K562 (cell line): ENCODE measurements around the gene CPED1. TPM values are rescaled to one million over a fixed set of nuclear protein-coding genes. Genes with fewer than 3 reads are reported as not detected.

ENCODE experiments used
- ATAC-seq: fragments of 200-7000 bp; cut with Tn5 transposase; 3 replicates; pipeline ENCODE4 v1.9.1; 2020; ENCODE audit warnings: moderate library complexity
- BruUV-seq: library from RNA; stranded (reverse); fragments of 400-500 nt; replicated peaks from 2 replicates; lab custom pipeline; 2021; lab: Mats Ljungman, UMichigan
- CTCF ChIA-PET: fragments of 300-600 bp; formaldehyde crosslinking; extraction: SDS; loops from one replicate; lab custom pipeline; 2021; ENCODE audit warnings: low intra/inter-chr PET ratio; lab: Yijun Ruan, JAX
- POLR2A ChIA-PET: fragments of 300-600, 350-650 bp; sonication (Branson Sonifier 250); formaldehyde crosslinking; extraction: SDS; loops from one replicate; lab custom pipeline; 2021; ENCODE audit warnings: antibody characterized with exemption, inconsistent platforms; lab: Yijun Ruan, JAX
- DNase-seq, 4 experiments: peaks; one replicate each; pipeline versions ENCODE4 v3.0.0 to v3.0.0-alpha.2; 2011 to 2018; ENCODE audit warnings: low spot score in 3 of 4, mixed read lengths in 3 of 4; ENCODE audit errors: extremely low read depth in 1 of 4
- FAIRE-seq: peaks from 2 replicates; lab custom pipeline; 2011; peaks lifted over from hg19 to GRCh38; lab: Jason Lieb, UNC
- H2AFZ ChIP-seq: 2 replicates; pipeline ENCODE4 v1.6.0; 2011; ENCODE audit warnings: low read depth, low read length, control low read depth, inconsistent platforms
- H3K27ac ChIP-seq: fragments of 200-600 bp; 3 replicates; pipeline ENCODE4 v1.8.0; 2011; ENCODE audit warnings: low read depth, mild to moderate bottlenecking, control low read depth, inconsistent platforms, low read length, moderate library complexity, mixed read lengths; ENCODE audit errors: extremely low read depth
- H3K27me3 ChIP-seq, 2 experiments: fragments of 300-600 bp in 1 of 2; 2 replicates in 1 of 2; 3 replicates in 1 of 2; pipeline versions ENCODE4 v1.6.0 to v1.8.0; 2011; ENCODE audit warnings: inconsistent platforms in 2 of 2, low read length in 2 of 2, mild to moderate bottlenecking in 1 of 2, mixed read lengths in 1 of 2, moderate library complexity in 1 of 2; ENCODE audit not compliant: control insufficient read depth in 2 of 2, insufficient read depth in 2 of 2
- H3K36me3 ChIP-seq: fragments of 300-600 bp; 3 replicates; pipeline ENCODE4 v1.8.0; 2011; ENCODE audit warnings: mild to moderate bottlenecking, low read length, inconsistent platforms; ENCODE audit not compliant: control insufficient read depth, insufficient read depth
- H3K4me1 ChIP-seq, 2 experiments: fragments of 200-600 bp in 1 of 2; replicated peaks in 1 of 2; 2 replicates in 1 of 2; 3 replicates in 1 of 2; pipeline versions ENCODE4 v1.5.1 to v1.8.0; 2011; ENCODE audit warnings: inconsistent platforms in 2 of 2, low read length in 2 of 2, mild to moderate bottlenecking in 1 of 2, mixed read lengths in 1 of 2, moderate library complexity in 1 of 2; ENCODE audit not compliant: control insufficient read depth in 2 of 2, insufficient read depth in 2 of 2
- H3K4me2 ChIP-seq: 2 replicates; pipeline ENCODE4 v1.6.1; 2011; ENCODE audit warnings: low read length, control low read depth, inconsistent platforms, mixed read lengths; ENCODE audit not compliant: insufficient read depth
- H3K4me3 ChIP-seq: fragments of 200-600 bp; sonication (generic), shearing (Covaris generic); 2 replicates; pipeline ENCODE4 v1.5.1; 2016; ENCODE audit warnings: control low read depth, inconsistent platforms
- H3K79me2 ChIP-seq: fragments of 200-600 bp; 3 replicates; pipeline ENCODE4 v1.8.0; 2011; ENCODE audit warnings: low read length, inconsistent platforms; ENCODE audit not compliant: control insufficient read depth, insufficient read depth
- H3K9ac ChIP-seq, 2 experiments: 2 replicates each; pipeline versions ENCODE4 v1.6.0 to v1.6.1; 2011; ENCODE audit warnings: low read depth in 2 of 2, low read length in 2 of 2, control low read depth in 1 of 2, inconsistent platforms in 1 of 2, mild to moderate bottlenecking in 1 of 2, mixed read lengths in 1 of 2; ENCODE audit not compliant: insufficient read depth in 1 of 2
- H3K9me1 ChIP-seq: one replicate; pipeline ENCODE4 v1.6.0; 2011; ENCODE audit warnings: inconsistent platforms, mild to moderate bottlenecking, low read length, moderate library complexity; ENCODE audit not compliant: control insufficient read depth, insufficient read depth
- H3K9me3 ChIP-seq: replicated peaks from 2 replicates; pipeline ENCODE4 v1.5.1; 2011; ENCODE audit warnings: low read depth, low read length, inconsistent platforms; ENCODE audit not compliant: control insufficient read depth, insufficient read depth
- H4K20me1 ChIP-seq: replicated peaks from 2 replicates; pipeline ENCODE4 v1.6.1; 2011; ENCODE audit warnings: low read length, inconsistent platforms, mixed read lengths; ENCODE audit not compliant: control insufficient read depth, insufficient read depth
- ATF3 ChIP-seq, 2 experiments: fragments of 450-650 bp in 1 of 2; sonication (generic) in 1 of 2; formaldehyde crosslinking in 1 of 2; IDR thresholded peaks in 1 of 2; conservative IDR thresholded peaks in 1 of 2; 2 replicates each; pipeline versions ENCODE4 v1.6.1 to v1.8.1; 2016 to 2023; ENCODE audit warnings: mild to moderate bottlenecking in 2 of 2, moderate library complexity in 2 of 2, inconsistent platforms in 1 of 2, missing genetic modification reagents in 1 of 2
- BRD4 ChIP-seq: fragments of 200-600 bp; sonication (generic); IDR thresholded peaks from 2 replicates; pipeline ENCODE4 v1.6.1; 2017; ENCODE audit warnings: inconsistent platforms
- BRD9 ChIP-seq: fragments of 450-650 bp; IDR thresholded peaks from 2 replicates; pipeline ENCODE4 v1.6.1; 2018; ENCODE audit warnings: low read depth; ENCODE audit not compliant: partially characterized antibody
- CEBPG ChIP-seq, 3 experiments: fragments of 200-800 bp in 1 of 3; sonication (Bioruptor generic) in 1 of 3; sonication (generic) in 1 of 3; formaldehyde crosslinking in 1 of 3; IDR thresholded peaks in 2 of 3; conservative IDR thresholded peaks in 1 of 3; 2 replicates each; pipeline versions ENCODE4 v1.6.1 to v1.8.0; 2016 to 2022; ENCODE audit warnings: missing compliant biosample characterization in 2 of 3, missing genetic modification characterization in 2 of 3, mild to moderate bottlenecking in 1 of 3, missing genetic modification reagents in 1 of 3
- DLX4 ChIP-seq: fragments of 250-450 bp; sonication (Bioruptor Pico); IDR thresholded peaks from 2 replicates; pipeline ENCODE4 v1.6.1; 2021; ENCODE audit warnings: mild to moderate bottlenecking
- FOS ChIP-seq: IDR thresholded peaks from 3 replicates; pipeline ENCODE4 v1.6.1; 2011; ENCODE audit not compliant: insufficient read length; ENCODE audit errors: extremely low read depth
- HEY1 ChIP-seq: fragments of 250-450 bp; sonication (Bioruptor Pico); IDR thresholded peaks from 2 replicates; pipeline ENCODE4 v1.5.0; 2020; ENCODE audit warnings: mild to moderate bottlenecking, moderate library complexity, borderline replicate concordance
- ILK ChIP-seq: fragments of 450-650 bp; IDR thresholded peaks from 2 replicates; pipeline ENCODE4 v1.6.1; 2016; ENCODE audit warnings: missing genetic modification characterization, low read depth, mild to moderate bottlenecking, missing compliant biosample characterization, moderate library complexity, borderline replicate concordance
- JUN ChIP-seq, 2 experiments: sonication (generic) in 1 of 2; formaldehyde crosslinking in 1 of 2; IDR thresholded peaks; 2 replicates each; pipeline versions ENCODE4 v1.6.1 to v1.8.0; 2012 to 2022; ENCODE audit warnings: borderline replicate concordance in 2 of 2, mild to moderate bottlenecking in 2 of 2, improper control_type of control experiment in 1 of 2, low read depth in 1 of 2, low read length in 1 of 2, missing genetic modification reagents in 1 of 2
- KLF16 ChIP-seq: IDR thresholded peaks from 2 replicates; pipeline ENCODE4 v1.6.1; 2016; ENCODE audit warnings: antibody characterized with exemption
- MITF ChIP-seq: IDR thresholded peaks from 2 replicates; pipeline ENCODE4 v1.6.1; 2014; ENCODE audit warnings: antibody characterized with exemption
- RNF219 ChIP-seq: fragments of 250-450 bp; sonication (Bioruptor Pico); IDR thresholded peaks from 2 replicates; pipeline ENCODE4 v1.5.0; 2022; ENCODE audit warnings: mild to moderate bottlenecking
- SRSF7 ChIP-seq: fragments of 200-400 bp; formaldehyde crosslinking; optimal IDR thresholded peaks from 2 replicates; pipeline ENCODE3; 2017; ENCODE audit warnings: mild to moderate bottlenecking, low read depth, low read length
- TGIF2 ChIP-seq: sonication (generic); formaldehyde crosslinking; IDR thresholded peaks from 2 replicates; pipeline ENCODE4 v1.8.1; 2022; ENCODE audit warnings: mild to moderate bottlenecking, missing genetic modification reagents, moderate library complexity
- ZC3H11A ChIP-seq: IDR thresholded peaks from 2 replicates; pipeline ENCODE4 v1.6.1; 2012; ENCODE audit warnings: low read depth, low read length, improper control_type of control experiment
- ZNF79 ChIP-seq: fragments of 250-450 bp; sonication (Bioruptor Pico); IDR thresholded peaks from 2 replicates; pipeline ENCODE4 v1.4.0; 2020; ENCODE audit warnings: low read depth, mild to moderate bottlenecking, moderate library complexity
- in situ Hi-C: fragments of 300-500 bp; cut with MboI; formaldehyde crosslinking; loops from 4 replicates; pipeline ENCODE4 v1.15.0; 2018; ENCODE audit warnings: inconsistent platforms, mixed read lengths
- intact Hi-C: fragments of 100-400 bp; cut with micrococcal nuclease; formaldehyde crosslinking; loops from 2 replicates; pipeline ENCODE4 v1.14.2; 2022
- polyA plus RNA-seq, 8 experiments: library from polyadenylated mRNA; depleted of rRNA in 4 of 8; stranded (reverse) in 5 of 8; unstranded in 3 of 8; fragments of >200 nt; fragmentation: Nextera tagmentation in 2 of 8; fragmentation: Illumina TruSeq in 1 of 8; extraction: Ambion mirVana in 2 of 8; extraction: Trizol in 1 of 8; gene quantifications; 2 replicates each; pipeline versions ENCODE4 v1.2.1 to v1.2.3, GENCODE V29; 2011 to 2014; ENCODE audit warnings: inconsistent platforms in 1 of 8, missing spikeins in 1 of 8
- total RNA-seq, 7 experiments: library from RNA; depleted of rRNA in 6 of 7; stranded (reverse); fragments of >200 nt in 6 of 7; fragmentation: Illumina TruSeq in 2 of 7; extraction: Trizol in 2 of 7; gene quantifications; 2 replicates each; pipeline versions ENCODE4 v1.2.1 to v1.2.3, GENCODE V29; 2011 to 2021; ENCODE audit warnings: low replicate concordance in 1 of 7

The CPED1 gene
- total and polyA plus RNA-seq, 9 of the 15 experiments (the other 6 are each of a cell fraction or from before 2014, with no cell fraction given): 195 to 393 (median 290) TPM

- intact Hi-C loops: no loop called here
- Histone ChIP-seq H4K20me1 (no peaks in the 10 kb centered on the region), H3K9ac (no peak overlapping the region), H3K9me1 (no peaks in the 10 kb centered on the region), H3K4me1 (no peaks in the 10 kb centered on the region), H3K4me3 (no peak overlapping the region), H3K27me3 (no peaks in the 10 kb centered on the region), H2AFZ (no peak overlapping the region), H3K9me3 (no peaks in the 10 kb centered on the region), H3K36me3 (peaks cover 79% of the 10 kb centered on the region), H3K4me2 (no peak overlapping the region), H3K79me2 (peaks cover 75% of the 10 kb centered on the region), H3K27ac (no peak overlapping the region)
- DNase-seq (no peak), FAIRE-seq (no peak), ATAC-seq (no peak)
- POLR2A ChIA-PET: interaction anchor here (0.7 to 1.2 kb wide), 3 partner anchors 13 to 18 kb away, joined by 3 read pairs; no protein-coding TSS in a partner anchor
- CTCF ChIA-PET: no interaction called here
- in situ Hi-C loops: no loop called here
- no TSS peak for BruUV-seq
- TF ChIP-seq FOS: no peak
- TF ChIP-seq DLX4: no peak
- TF ChIP-seq HEY1 (CRISPR knock-in tag): no peak
- no peak for TF ChIP-seq CEBPG (CRISPR knock-in tag; IDR thresholded peaks at IDR 0.05)
- peak; percentile 73 to 84 for TF ChIP-seq CEBPG (tag; conservative IDR thresholded peaks at IDR 0.05 in 1 of 2, IDR thresholded peaks at IDR 0.05 in 1 of 2)
- no peak for TF ChIP-seq TGIF2
- TF ChIP-seq MITF: no peak
- no peak for TF ChIP-seq ZNF79 (CRISPR knock-in tag)
- TF ChIP-seq RNF219 (CRISPR knock-in tag): no peak
- no peak for TF ChIP-seq JUN (IDR thresholded peaks at IDR 0.05; ENCODE audit: borderline replicate concordance, low read depth, low read length)
- TF ChIP-seq JUN (CRISPR knock-in tag; IDR thresholded peaks at IDR 0.05; ENCODE audit: borderline replicate concordance): no peak
- no peak for TF ChIP-seq KLF16
- TF ChIP-seq ZC3H11A: no peak
- no peak for TF ChIP-seq BRD9
- TF ChIP-seq SRSF7: no peak
- peak; percentile 84 for TF ChIP-seq ATF3 (IDR thresholded peaks at IDR 0.05)
- TF ChIP-seq ATF3 (CRISPR knock-in tag; conservative IDR thresholded peaks at IDR 0.05): no peak
- no peak for TF ChIP-seq BRD4
- TF ChIP-seq ILK: no peak
Measured at GRCh38 chr7:121195010-121195409, 206.5 kb downstream of the CPED1 start.
